ENCODE data around the gene RNF213. TPM values are rescaled to one million over a fixed set of nuclear protein-coding genes. Genes with fewer than 3 reads are reported as not detected.
"Not testable (repeated sequence)": the region's sequence is repeated elsewhere in the genome, so short reads cannot be mapped to it uniquely, and the experiment has no call there.

RNF213 gene
- total and polyA plus RNA-seq, 4 donors = 67.0 to 198 (median 106) TPM

- H3K27me3 ChIP-seq (ENCODE audit: control insufficient read depth in 3 of 3, insufficient read depth in 3 of 3, low read length in 2 of 3) = no peaks in the 10 kb centered on the region
- no peak overlapping the region for H3K27ac ChIP-seq (ENCODE audit: low read depth in 1 of 2, low read length in 1 of 2)
- no peak overlapping the region for H3K4me3 ChIP-seq
- TF ChIP-seq, protein P1, sequence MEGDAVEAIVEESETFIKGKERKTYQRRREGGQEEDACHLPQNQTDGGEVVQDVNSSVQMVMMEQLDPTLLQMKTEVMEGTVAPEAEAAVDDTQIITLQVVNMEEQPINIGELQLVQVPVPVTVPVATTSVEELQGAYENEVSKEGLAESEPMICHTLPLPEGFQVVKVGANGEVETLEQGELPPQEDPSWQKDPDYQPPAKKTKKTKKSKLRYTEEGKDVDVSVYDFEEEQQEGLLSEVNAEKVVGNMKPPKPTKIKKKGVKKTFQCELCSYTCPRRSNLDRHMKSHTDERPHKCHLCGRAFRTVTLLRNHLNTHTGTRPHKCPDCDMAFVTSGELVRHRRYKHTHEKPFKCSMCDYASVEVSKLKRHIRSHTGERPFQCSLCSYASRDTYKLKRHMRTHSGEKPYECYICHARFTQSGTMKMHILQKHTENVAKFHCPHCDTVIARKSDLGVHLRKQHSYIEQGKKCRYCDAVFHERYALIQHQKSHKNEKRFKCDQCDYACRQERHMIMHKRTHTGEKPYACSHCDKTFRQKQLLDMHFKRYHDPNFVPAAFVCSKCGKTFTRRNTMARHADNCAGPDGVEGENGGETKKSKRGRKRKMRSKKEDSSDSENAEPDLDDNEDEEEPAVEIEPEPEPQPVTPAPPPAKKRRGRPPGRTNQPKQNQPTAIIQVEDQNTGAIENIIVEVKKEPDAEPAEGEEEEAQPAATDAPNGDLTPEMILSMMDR (IDR thresholded peaks at IDR 0.05; ENCODE audit: control extremely low read depth, extremely low read depth) = no peak
- no peak for DNase-seq
- no peaks in the 10 kb centered on the region for H3K9me3 ChIP-seq (ENCODE audit: control insufficient read depth in 4 of 4, insufficient read depth in 3 of 4, low read length in 3 of 4)
- H3K9ac ChIP-seq (ENCODE audit: insufficient read depth in 1 of 2, low read length in 2 of 2) = no peak overlapping the region
- no peak for ATAC-seq (ENCODE audit: insufficient read depth, low FRiP score)
- peaks cover 0 to 5% (median 2%) of the 10 kb centered on the region in 4 donors for H3K36me3 ChIP-seq (ENCODE audit: control insufficient read depth in 4 of 4, insufficient read depth in 4 of 4, low read length in 4 of 4)
- WGBS, 2 donors = 95 to 96% methylated on average over 5 of the region's 5 CpGs
- H3K4me1 ChIP-seq (ENCODE audit: control insufficient read depth in 5 of 5, insufficient read depth in 5 of 5, low read length in 5 of 5) = peaks cover 0 to 7% (median 2%) of the 10 kb centered on the region in 5 donors
Measured at GRCh38 chr17:80256034-80256350, 4.7 kb upstream of the RNF213 start.

- WGBS, 2 donors = 87% methylated on average over 14 of the region's 14 CpGs
- Histone ChIP-seq H3K9me3 (ENCODE audit: control insufficient read depth in 4 of 4, insufficient read depth in 3 of 4, low read length in 3 of 4) (no peaks in the 10 kb centered on the region), H3K4me1 (ENCODE audit: control insufficient read depth in 5 of 5, insufficient read depth in 5 of 5, low read length in 5 of 5) (peaks cover 3 to 15% (median 9%) of the 10 kb centered on the region in 5 donors), H3K27ac (ENCODE audit: low read depth in 1 of 2, low read length in 1 of 2) (no peak overlapping the region), H3K36me3 (ENCODE audit: control insufficient read depth in 4 of 4, insufficient read depth in 4 of 4, low read length in 4 of 4) (peaks cover 0 to under 1% (median 0%) of the 10 kb centered on the region in 4 donors), H3K4me3 (no peak overlapping the region), H3K27me3 (ENCODE audit: control insufficient read depth in 3 of 3, insufficient read depth in 3 of 3, low read length in 2 of 3) (no peaks in the 10 kb centered on the region), H3K9ac (ENCODE audit: insufficient read depth in 1 of 2, low read length in 2 of 2) (no peak overlapping the region)
- ATAC-seq (ENCODE audit: insufficient read depth, low FRiP score) (no peak), DNase-seq (no peak)
- TF ChIP-seq, protein P1 (IDR thresholded peaks at IDR 0.05; ENCODE audit: control extremely low read depth, extremely low read depth) = no peak
Measured at GRCh38 chr17:80257716-80258213, 2.9 kb upstream of the RNF213 start.

DNA sequence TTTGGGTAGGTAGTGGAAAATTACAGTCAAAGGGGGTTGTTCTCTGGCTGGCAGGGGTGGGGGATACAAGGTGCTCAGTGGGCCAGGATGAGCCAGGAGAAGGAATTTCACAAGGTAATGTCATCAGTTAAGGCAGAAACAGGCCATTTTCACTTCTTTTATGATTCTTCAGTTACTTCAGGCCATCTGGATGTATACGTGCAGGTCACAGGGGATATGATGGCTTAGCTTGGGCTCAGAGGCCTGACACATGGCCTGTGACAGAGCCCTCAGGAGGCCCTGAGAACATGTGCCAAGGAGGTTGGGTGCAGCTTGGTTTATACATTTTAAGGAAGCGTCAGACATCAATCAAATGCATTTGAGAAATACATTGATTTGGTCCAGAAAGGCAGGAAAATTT lies 2.4 kb upstream of the RNF213 start:
- H3K4me1 ChIP-seq (ENCODE audit: control insufficient read depth in 5 of 5, insufficient read depth in 5 of 5, low read length in 5 of 5) = peaks cover 3 to 20% (median 11%) of the 10 kb centered on the region in 5 donors
- H3K27ac ChIP-seq (ENCODE audit: low read depth in 1 of 2, low read length in 1 of 2); H3K9ac ChIP-seq (ENCODE audit: insufficient read depth in 1 of 2, low read length in 2 of 2); ATAC-seq (ENCODE audit: insufficient read depth, low FRiP score); H3K27me3 ChIP-seq (ENCODE audit: control insufficient read depth in 3 of 3, insufficient read depth in 3 of 3, low read length in 2 of 3); DNase-seq; H3K4me3 ChIP-seq; H3K36me3 ChIP-seq (ENCODE audit: control insufficient read depth in 4 of 4, insufficient read depth in 4 of 4, low read length in 4 of 4); H3K9me3 ChIP-seq (ENCODE audit: control insufficient read depth in 4 of 4, insufficient read depth in 3 of 4, low read length in 3 of 4): not testable (repeated sequence)
- 87 to 90% methylated on average over 2 of the region's 2 CpGs for WGBS, 2 donors

DNA sequence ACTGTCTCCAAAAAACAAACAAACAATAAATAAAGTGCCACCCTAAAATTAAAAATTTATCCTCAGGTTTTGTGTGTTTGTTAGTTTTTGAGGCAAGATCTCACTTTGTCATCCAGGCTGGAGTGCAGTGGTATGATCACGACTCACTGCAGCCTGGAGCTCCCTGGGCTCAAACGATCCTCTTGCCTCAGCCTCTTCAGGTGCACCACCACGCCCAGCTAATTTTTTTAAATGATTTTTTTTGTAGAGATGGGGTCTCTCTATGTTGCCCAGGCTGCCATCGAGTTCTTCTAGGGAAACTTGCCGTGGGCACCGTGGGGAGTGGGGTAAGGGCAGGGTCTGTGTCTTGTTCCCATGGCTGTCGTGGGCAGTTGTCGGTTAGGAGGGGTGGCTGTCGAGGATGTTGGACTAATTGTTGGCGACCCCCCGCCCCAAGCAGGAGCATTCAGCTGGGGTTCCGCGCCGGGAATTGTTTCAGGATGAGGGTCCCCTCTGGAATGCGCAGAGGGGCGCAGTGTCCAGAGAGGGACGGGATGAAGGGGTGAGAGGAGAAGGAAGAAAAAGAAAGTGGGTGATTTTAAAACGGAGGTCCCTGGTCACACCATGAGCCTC lies 1.1 kb upstream of the RNF213 start:
- no peaks in the 10 kb centered on the region for H3K36me3 ChIP-seq (ENCODE audit: control insufficient read depth in 4 of 4, insufficient read depth in 4 of 4, low read length in 4 of 4)
- DNase-seq = no peak
- TF ChIP-seq, protein P1 (IDR thresholded peaks at IDR 0.05; ENCODE audit: control extremely low read depth, extremely low read depth) = no peak
- no peaks in the 10 kb centered on the region for H3K9me3 ChIP-seq (ENCODE audit: control insufficient read depth in 4 of 4, insufficient read depth in 3 of 4, low read length in 3 of 4)
- H3K4me1 ChIP-seq (ENCODE audit: control insufficient read depth in 5 of 5, insufficient read depth in 5 of 5, low read length in 5 of 5) = peaks cover 3 to 33% (median 20%) of the 10 kb centered on the region in 5 donors
- peak overlapping the region; percentile 94 to 96 for H3K27ac ChIP-seq (ENCODE audit: low read depth in 1 of 2, low read length in 1 of 2)
- no peak for ATAC-seq (ENCODE audit: insufficient read depth, low FRiP score)
- H3K9ac ChIP-seq (ENCODE audit: insufficient read depth in 1 of 2, low read length in 2 of 2) = peak overlapping the region in 1 of 2 donors; percentile 58
- peak overlapping the region; percentile 52 for H3K4me3 ChIP-seq
- H3K27me3 ChIP-seq (ENCODE audit: control insufficient read depth in 3 of 3, insufficient read depth in 3 of 3, low read length in 2 of 3) = no peaks in the 10 kb centered on the region
- 29 to 64% methylated on average over 18 of the region's 18 CpGs for WGBS, 2 donors

Data from lung (tissue), 12 donors.